ENCODE results near the gene JAG2.

The JAG2 gene

DNA sequence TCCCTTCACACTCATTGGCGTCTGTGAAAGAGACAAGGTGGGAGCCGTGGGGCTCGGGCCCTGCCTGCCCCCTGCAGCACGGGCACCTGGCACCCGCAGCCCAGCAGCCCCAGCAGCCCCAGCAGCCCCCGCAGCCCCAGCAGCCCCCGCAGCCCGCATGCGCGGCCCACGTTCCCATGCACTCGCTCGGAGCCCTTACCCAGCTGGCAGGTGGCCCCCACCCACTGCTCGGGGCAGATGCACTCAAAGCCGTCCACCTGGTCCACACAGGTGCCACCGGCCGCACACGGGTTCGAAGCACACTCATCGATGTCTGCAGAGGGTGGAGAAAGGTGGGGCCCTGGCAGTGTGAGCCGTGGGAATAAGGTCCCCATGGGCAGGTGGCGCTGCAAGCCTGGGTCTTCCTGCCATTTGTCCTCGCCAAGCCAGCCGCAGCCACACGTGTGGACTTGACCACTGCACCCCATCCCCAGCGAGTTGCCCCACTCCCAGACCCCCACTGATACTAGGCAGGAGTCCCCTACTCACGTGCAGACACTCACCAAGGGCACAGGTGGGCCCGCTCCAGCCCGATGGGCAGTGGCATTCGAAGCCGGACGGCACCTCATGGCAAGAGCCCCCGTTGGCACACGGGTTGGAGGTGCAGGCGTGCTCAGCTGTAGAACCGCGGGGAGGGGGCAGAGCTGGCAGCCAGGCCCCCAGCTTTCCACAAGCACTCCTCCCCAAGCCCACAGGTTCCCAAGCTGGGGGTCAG lies 17.3 kb downstream of the JAG2 start:
- no peak overlapping the region for H2AFZ ChIP-seq (ENCODE audit: low read depth, low read length)
- H3K79me2 ChIP-seq (ENCODE audit: insufficient read depth, low read length), result no peaks in the 10 kb centered on the region
- H3K4me3 ChIP-seq (ENCODE audit: low read depth in 1 of 2, low read length in 2 of 2), result no peak overlapping the region
- H3K27me3 ChIP-seq (ENCODE audit: insufficient read depth, low read length, poor library complexity), result no peaks in the 10 kb centered on the region
- TF ChIP-seq EZH2 (IDR thresholded peaks at IDR 0.05; ENCODE audit: borderline replicate concordance, low read depth, low read length, severe bottlenecking), result no peak
- TF ChIP-seq, protein P1, sequence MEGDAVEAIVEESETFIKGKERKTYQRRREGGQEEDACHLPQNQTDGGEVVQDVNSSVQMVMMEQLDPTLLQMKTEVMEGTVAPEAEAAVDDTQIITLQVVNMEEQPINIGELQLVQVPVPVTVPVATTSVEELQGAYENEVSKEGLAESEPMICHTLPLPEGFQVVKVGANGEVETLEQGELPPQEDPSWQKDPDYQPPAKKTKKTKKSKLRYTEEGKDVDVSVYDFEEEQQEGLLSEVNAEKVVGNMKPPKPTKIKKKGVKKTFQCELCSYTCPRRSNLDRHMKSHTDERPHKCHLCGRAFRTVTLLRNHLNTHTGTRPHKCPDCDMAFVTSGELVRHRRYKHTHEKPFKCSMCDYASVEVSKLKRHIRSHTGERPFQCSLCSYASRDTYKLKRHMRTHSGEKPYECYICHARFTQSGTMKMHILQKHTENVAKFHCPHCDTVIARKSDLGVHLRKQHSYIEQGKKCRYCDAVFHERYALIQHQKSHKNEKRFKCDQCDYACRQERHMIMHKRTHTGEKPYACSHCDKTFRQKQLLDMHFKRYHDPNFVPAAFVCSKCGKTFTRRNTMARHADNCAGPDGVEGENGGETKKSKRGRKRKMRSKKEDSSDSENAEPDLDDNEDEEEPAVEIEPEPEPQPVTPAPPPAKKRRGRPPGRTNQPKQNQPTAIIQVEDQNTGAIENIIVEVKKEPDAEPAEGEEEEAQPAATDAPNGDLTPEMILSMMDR (IDR thresholded peaks at IDR 0.05; ENCODE audit: borderline replicate concordance, extremely low read depth, low read length, poor library complexity, severe bottlenecking), result peak; percentile 4
- H3K4me1 ChIP-seq (ENCODE audit: insufficient read depth, low read length), result no peaks in the 10 kb centered on the region
- H3K36me3 ChIP-seq (ENCODE audit: insufficient read depth, low read length), result no peaks in the 10 kb centered on the region
- no peaks in the 10 kb centered on the region for H3K9me3 ChIP-seq (ENCODE audit: insufficient read depth, low read length, severe bottlenecking)
- H3K9ac ChIP-seq (ENCODE audit: low read depth, low read length), result no peak overlapping the region
- ATAC-seq (ENCODE audit: insufficient read depth, low read depth), result no peak
- no peak overlapping the region for H3K4me2 ChIP-seq (ENCODE audit: insufficient read depth, low read length)
- H4K20me1 ChIP-seq (ENCODE audit: insufficient read depth, low read length), result no peaks in the 10 kb centered on the region
- no peak overlapping the region for H3K27ac ChIP-seq (ENCODE audit: low read length)
- DNase-seq, result no peak

DNA sequence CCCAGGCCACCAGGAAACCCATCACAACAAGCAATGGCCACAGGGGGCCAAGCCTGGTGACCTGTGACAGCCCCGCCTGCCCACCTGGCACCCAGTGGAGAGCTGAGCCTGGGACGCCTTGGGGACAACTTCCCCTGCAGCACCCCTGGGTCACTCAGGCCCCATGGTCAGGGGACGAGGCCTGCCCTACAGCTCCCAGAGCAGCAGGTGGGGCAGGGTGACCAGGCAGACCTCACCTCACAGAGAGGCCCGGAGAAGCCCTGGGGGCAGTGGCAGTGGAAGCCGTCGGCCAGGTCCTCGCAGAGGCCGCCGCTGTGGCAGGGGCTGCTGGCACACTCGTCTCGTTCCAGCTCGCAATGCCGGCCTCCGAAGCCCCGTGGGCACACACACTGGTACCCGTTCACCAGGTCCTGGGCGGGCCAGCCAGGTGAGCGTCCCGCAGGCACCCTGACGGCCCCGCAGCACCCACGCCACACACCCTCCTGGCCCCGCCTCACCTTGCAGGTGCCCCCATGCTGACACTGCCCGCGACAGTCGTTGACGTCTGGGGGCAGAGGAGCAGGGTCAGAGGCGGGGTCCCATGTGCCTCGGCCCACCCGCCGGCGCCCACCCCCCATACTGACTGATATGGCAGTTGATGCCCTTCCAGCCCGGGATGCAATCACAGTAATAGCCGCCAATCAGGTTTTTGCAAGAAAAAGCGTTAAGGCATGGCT lies 18.1 kb downstream of the JAG2 start:
- no peak for TF ChIP-seq EZH2 (IDR thresholded peaks at IDR 0.05; ENCODE audit: borderline replicate concordance, low read depth, low read length, severe bottlenecking)
- TF ChIP-seq, protein P1 (IDR thresholded peaks at IDR 0.05; ENCODE audit: borderline replicate concordance, extremely low read depth, low read length, poor library complexity, severe bottlenecking), result no peak
- no peaks in the 10 kb centered on the region; the same call in 1 of the 2 replicates for H4K20me1 ChIP-seq (ENCODE audit: insufficient read depth, low read length)
- H3K27ac ChIP-seq (ENCODE audit: low read length), result no peak overlapping the region

DNA sequence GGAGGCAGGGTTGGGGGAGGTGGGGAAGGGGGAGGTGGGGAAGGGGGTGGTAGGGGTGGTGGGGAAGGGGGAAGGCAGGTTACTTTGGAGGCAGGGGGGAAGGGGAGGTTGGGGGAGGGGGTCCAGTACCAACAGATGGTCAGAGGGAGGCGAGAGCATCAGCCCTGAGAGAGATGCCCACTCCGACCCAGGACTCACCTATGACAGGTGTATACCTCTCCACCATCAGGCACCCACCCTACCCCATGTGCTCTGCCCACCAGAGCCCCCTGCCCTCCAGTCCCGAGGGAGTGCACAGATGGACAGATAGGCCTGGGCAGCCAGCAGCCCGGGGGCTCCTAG lies 18.6 kb downstream of the JAG2 start:
- no peak for ATAC-seq (ENCODE audit: insufficient read depth, low read depth)
- H3K4me2 ChIP-seq (ENCODE audit: insufficient read depth, low read length), result no peak overlapping the region

More for the DNA sequence above, 18.1 kb downstream of the JAG2 start:
- Histone ChIP-seq H3K36me3 (ENCODE audit: insufficient read depth, low read length) (no peaks in the 10 kb centered on the region), H3K79me2 (ENCODE audit: insufficient read depth, low read length) (no peaks in the 10 kb centered on the region), H3K27me3 (ENCODE audit: insufficient read depth, low read length, poor library complexity) (no peaks in the 10 kb centered on the region), H3K4me2 (ENCODE audit: insufficient read depth, low read length) (no peak overlapping the region), H3K4me3 (ENCODE audit: low read depth in 1 of 2, low read length in 2 of 2) (no peak overlapping the region), H2AFZ (ENCODE audit: low read depth, low read length) (no peak overlapping the region), H3K9me3 (ENCODE audit: insufficient read depth, low read length, severe bottlenecking) (no peaks in the 10 kb centered on the region), H3K4me1 (ENCODE audit: insufficient read depth, low read length) (no peaks in the 10 kb centered on the region), H3K9ac (ENCODE audit: low read depth, low read length) (no peak overlapping the region)
- no peak for DNase-seq
- ATAC-seq (ENCODE audit: insufficient read depth, low read depth), result no peak

More for the DNA sequence above, 18.6 kb downstream of the JAG2 start:
- H2AFZ ChIP-seq (ENCODE audit: low read depth, low read length), result no peak overlapping the region
- H3K9me3 ChIP-seq (ENCODE audit: insufficient read depth, low read length, severe bottlenecking), result no peaks in the 10 kb centered on the region
- no peaks in the 10 kb centered on the region for H3K4me1 ChIP-seq (ENCODE audit: insufficient read depth, low read length)
- H4K20me1 ChIP-seq (ENCODE audit: insufficient read depth, low read length), result no peaks in the 10 kb centered on the region; the same call in 1 of the 2 replicates
- H3K27me3 ChIP-seq (ENCODE audit: insufficient read depth, low read length, poor library complexity), result no peaks in the 10 kb centered on the region
- H3K36me3 ChIP-seq (ENCODE audit: insufficient read depth, low read length), result no peaks in the 10 kb centered on the region
- no peak for DNase-seq
- no peak for TF ChIP-seq EZH2 (IDR thresholded peaks at IDR 0.05; ENCODE audit: borderline replicate concordance, low read depth, low read length, severe bottlenecking)
- TF ChIP-seq, protein P1 (IDR thresholded peaks at IDR 0.05; ENCODE audit: borderline replicate concordance, extremely low read depth, low read length, poor library complexity, severe bottlenecking), result no peak
- H3K9ac ChIP-seq (ENCODE audit: low read depth, low read length), result no peak overlapping the region
- no peak overlapping the region for H3K27ac ChIP-seq (ENCODE audit: low read length)
- H3K4me3 ChIP-seq (ENCODE audit: low read depth in 1 of 2, low read length in 2 of 2), result no peak overlapping the region
- no peaks in the 10 kb centered on the region for H3K79me2 ChIP-seq (ENCODE audit: insufficient read depth, low read length)

Measured in DND-41 (cell line).